ENCODE measurements around the gene SPECC1.
A peak's percentile ranks its signal among the peaks of the same experiment; 100 is the strongest.

The SPECC1 gene

DNA sequence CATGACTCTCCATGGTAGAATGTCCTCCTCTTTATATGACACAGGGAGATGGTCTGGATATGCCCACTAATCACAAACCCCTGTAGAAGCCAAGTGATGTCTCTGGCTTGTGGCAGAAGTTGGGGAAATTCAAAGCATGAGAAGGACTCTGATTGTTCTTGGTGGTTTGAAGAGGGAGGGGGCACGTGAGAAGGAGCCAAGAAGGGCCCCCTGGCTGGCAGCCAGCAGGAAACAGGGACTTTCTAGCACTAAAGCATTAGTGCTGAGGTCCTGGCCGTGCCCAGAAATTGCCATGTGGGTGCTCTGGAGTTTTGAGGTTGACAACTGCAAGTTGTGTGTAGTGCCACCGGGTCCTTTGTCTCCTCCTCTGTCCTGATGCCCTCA is 258.3 kb downstream of the SPECC1 start:
- DNase-seq (ENCODE audit: low spot score) (no peak), FAIRE-seq (no peak)

DNA sequence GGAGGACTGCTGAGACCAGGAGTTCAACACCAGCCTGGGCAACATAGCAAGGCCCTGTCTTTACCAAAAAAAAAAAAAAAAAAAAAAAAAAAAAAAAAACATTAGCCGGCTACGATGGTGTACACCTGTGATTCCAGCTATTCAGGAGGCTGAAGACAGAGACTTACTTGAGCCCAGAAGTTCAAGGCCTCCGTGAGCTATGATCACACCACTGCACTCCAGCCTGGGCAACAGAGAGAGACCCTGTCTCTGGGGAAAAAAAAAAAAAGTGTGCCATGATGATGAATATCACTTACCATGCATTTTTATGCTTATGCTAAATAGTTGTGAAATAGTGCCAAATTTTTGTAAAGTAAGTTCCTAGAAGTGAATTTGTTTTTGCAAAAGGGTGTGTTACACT is 261.2 kb downstream of the SPECC1 start:
- DNase-seq (ENCODE audit: low spot score) (no peak), FAIRE-seq (no peak)

DNA sequence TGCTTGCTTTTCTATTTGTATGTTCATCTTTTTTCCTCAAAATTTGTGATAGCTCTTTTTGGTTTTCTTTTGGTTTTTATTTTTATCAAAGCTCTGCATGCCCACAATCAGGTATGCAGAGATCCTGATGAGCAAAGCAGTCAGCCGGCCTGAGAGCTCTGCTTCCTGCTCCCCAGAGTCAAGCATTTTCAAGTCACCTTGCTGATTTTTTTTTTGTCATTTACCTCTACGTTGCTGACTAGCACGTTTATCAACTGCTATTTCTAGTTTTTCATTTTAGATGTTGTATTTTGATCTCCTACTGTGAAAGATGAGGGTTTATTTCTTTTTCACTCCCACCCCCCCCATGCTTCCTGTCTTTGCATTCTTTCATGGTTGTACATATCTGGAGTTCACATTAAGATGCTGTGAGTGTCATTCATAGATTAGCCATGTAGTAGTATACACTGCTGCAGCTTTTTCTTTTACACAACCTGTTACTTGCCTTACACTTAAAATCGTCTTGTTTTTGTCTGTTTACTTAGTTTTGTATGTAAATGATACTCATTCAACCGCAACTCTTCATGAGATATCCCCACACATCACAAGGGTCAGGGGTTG is 262.0 kb downstream of the SPECC1 start:
- DNase-seq (ENCODE audit: low spot score), result no peak
- no peak for FAIRE-seq

DNA sequence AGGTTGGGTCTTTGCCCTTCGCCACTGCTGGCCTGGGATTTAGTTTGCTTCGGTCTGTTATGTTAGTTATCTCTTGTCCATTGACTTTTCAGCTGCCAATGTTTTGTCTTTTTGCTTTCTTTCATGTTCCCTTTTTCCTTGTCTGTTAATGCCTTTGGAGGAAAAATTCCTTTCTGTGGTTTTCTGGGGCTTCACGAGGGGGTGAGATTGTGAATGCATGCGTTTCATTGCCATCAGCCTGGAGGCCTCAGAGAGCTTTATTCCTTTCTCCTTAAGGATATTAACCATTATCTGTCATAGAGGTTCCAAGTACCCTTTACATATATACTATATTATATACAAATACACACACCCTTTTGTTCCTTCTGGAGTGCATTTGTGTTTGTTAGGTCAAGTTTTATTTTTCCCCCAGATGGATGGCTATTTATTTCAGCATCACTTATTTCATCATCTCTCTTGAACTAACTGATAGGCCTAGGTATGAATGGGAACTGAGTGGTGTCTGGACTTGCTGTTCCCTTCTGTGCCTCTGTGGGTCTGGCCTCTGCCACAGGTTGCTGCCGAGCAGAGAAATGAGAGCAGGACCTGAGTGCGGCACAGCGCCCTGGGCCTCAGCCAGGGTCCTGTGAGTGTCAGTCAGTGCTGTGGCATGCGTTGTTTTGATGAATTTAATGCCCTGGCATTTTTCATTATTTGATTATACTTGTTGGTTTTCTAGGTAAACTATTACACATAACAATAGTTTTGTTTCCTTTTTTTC is 264.8 kb downstream of the SPECC1 start:
- FAIRE-seq (no peak), DNase-seq (ENCODE audit: low spot score) (no peak)

DNA sequence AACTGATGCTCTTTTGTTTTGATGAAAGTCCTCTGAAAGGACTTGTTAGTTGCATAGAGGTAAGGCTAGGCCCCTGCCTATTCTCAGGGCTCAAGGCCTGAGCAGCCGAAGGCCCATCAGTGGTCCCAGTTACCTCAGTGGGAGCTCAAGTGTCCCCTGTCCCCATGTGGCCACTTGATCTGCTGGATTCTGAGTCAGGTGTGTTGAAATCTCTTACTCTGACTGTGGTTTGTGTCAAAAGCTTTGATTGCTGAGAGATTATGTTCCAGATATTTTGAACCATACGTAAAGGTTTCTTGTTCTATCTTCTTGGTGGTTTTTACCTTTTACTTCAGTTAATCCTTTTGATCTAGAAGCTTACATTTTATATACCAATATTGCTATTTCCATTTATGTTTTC is 266.5 kb downstream of the SPECC1 start:
- FAIRE-seq, result no peak
- DNase-seq (ENCODE audit: low spot score), result no peak

DNA sequence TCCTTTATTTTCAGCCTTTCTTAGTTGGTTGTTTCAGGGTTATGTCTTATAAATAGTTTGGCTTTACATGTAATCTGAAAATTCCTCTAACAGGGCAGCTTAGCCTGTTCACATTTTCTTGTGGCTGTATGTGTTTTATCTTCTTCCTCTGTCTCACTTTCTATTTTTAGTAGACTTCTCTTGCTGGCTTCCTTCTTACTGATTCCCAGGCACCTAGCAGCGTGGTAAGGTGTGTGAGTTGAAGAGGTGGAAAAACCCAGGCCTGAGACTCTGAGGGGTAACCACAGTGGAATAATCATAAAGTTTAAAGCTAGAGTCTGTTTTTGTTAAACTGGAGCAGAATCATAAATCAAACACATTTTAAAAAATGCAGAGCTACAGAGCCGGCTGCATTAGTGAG is 267.3 kb downstream of the SPECC1 start:
- DNase-seq (ENCODE audit: low spot score) (no peak), FAIRE-seq (no peak)

DNA sequence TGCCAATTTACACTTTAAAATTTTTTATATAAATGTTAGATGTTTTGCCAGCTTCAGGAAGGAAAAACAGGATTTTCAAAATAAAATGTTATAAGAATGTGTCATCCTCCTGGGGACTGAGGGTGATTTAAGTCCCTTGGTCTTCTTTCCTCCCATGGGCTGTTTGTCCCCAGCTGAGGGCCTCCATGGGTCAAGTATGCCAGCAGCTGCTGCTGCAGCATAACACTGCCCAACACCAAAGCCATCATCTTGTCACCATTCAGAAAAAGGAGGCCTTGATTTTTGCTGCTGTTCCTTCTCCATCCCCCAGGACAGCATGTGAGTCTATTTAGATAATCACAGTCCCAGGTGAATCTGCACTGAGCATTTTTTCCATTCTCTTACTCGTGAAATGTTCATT is 269.6 kb downstream of the SPECC1 start:
- DNase-seq (ENCODE audit: low spot score) (no peak), FAIRE-seq (no peak)

DNA sequence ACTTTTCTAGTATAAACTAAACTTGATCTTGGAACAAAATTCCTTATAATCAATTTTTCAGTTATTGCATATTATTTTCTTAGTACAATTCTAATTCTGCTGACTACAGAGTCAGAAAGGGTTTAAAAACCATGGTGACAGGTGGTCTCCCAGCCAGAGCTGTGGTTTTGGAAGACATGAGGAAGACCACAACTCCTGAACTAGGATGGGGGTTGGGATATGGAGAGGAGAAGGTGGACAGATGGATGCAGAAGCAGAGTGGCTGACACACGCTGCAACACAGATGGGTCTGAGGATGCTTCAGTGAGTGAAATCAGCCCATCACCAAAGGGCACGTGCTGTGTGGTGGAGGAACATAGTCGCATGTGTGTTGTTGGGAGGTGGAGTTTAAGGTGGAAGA is 270.5 kb downstream of the SPECC1 start:
- DNase-seq (ENCODE audit: low spot score), result no peak
- no peak for FAIRE-seq

DNA sequence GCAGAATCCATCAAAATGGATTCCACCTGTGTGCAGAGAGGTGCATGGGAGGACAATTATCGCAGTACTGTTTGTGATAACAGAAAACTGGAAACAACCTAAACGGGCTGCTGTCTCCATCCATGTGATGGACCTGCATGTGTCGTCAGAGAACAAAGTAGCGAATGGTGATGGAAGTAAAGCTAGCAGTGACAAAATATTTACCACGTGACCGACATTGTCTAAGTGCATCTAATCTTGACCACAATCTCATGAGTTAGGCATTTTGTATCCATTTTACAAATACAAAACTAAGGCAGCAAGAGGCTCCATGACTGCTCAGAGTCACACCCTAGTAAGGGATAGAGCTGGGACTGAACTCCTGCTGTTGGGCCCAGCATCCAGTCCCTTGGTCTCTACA is 270.9 kb downstream of the SPECC1 start:
- FAIRE-seq (no peak), DNase-seq (ENCODE audit: low spot score) (no peak)

DNA sequence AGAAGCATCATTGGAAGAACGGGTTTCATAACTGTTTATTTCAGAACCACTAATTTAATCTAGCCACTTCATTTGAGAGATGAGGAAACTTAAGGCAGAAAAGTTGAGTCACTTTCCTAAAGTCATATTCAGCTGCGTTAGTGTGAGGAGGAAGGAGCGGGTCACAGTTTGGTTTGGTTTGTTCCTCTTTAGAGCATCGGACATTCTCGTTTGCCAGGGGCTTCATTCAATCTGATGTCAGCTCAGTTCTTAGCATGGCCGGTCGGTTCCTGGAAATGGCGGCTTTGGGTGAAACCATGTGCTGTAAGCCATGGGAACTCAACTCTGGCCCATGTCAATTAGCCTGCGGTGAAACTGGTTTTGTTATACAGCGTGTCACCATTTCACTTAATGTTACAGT is 271.7 kb downstream of the SPECC1 start:
- no peak for FAIRE-seq
- no peak for DNase-seq (ENCODE audit: low spot score)

DNA sequence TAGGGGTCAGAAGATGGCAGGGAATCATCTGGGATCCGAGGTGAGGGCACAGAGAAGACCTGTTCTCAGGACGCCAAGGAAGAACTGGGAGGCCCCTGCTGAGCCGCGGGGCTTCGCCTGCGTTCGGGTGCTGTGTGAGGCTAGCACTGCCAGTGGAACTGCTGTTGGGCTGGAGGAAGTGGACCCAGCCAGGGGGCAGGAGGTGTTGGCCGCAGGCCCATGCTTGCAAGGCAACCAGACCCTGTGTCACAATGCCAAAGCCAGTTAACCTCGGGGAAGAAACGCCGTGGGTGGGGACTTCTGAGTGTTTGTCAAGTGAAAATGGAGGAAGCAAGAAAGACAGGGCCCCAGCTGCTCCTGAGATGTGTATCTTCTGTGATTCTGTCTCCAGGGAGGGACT is 272.7 kb downstream of the SPECC1 start:
- no peak for FAIRE-seq
- DNase-seq (ENCODE audit: low spot score), result no peak

DNA sequence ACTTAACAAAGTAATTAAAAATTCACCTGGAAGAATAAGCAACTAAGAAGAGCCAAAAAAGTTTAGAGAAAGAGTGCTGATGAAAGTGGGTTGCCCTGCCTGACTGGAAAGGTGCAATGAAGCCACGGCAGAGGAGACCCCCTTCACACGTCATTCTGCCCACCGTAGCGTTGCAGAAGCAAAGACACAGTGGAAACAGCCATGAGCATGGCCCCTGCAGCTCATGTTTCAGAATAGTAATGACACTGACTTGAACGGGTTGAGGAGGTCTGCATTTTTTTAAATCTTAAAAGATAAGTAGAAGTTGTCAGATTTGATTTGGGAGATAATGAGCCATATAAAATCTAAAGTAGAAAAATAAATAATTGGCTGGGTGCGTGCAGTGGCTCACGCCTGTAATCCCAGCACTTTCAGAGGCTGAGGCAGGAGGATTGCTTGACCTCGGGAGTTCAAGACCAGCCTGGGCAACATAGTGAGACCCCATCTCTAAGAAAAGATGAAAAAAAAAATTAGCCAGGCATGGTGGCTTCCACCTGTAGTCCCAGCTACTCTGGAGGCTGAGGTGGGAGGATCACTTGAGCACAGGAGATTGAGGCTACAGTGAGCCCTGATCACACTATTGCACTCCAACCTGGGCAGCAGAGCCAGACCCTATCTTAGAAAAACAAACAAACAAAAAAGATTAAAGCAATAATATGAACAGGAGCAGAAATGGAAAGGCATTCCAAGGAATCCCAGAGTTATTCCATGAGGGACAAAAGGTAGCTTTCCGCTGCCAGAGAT is 273.6 kb downstream of the SPECC1 start:
- DNase-seq (ENCODE audit: low spot score) (no peak), FAIRE-seq (no peak)

DNA sequence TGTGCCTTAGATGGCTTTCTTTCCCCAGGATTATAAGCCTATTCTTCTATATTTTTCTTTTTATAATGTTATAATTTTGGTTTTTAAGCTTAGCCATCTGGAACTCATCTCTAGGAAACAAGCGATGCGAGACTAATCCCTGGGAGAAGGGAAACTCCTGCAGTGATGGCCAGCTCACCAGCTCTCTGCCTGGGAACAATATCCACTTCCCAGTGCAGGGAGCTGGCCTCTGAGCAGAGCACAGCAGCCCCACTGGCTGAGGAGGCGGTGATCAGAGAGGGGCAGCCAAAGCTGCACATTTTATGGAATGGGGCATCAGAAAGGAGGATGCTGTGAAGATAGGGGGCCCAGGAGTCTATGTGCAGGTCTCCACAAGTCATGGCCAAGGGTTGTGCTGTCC is 274.9 kb downstream of the SPECC1 start:
- DNase-seq (ENCODE audit: low spot score), result no peak
- FAIRE-seq, result peak; percentile 12

DNA sequence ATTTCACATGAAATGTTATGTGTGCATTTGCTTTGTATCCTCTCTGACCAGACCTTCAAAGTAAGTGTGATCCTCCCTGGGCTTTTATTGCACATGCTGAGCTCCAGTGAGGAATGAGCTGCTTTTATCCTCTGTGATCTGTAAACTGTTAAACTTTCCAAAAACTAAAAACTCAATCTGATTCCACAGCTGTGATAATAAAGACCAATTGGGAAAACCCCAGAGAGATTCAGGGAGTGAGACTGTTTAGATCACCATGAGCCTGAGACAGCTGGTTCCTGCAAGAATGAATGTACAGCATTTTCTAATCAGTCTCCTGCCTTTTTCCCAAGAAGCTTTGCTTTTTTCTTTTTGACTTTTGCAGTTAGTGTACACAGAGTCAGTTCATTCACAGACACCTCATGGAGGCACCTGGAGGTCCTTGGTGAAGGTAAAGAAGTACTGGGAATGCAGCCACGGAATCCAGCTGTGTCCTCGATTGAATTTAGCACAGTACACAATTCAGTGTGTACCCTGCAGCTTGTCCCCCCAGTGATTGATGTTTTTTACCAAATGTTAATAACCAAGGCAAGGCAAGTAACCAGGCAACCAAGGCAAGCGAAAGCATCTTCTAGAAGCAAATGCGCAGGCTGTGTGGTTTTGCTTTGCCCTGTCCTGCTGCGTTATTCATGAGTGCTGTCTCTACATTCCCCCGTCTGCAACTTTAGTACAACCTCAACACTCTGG is 275.6 kb downstream of the SPECC1 start:
- FAIRE-seq (no peak), DNase-seq (ENCODE audit: low spot score) (no peak)

DNA sequence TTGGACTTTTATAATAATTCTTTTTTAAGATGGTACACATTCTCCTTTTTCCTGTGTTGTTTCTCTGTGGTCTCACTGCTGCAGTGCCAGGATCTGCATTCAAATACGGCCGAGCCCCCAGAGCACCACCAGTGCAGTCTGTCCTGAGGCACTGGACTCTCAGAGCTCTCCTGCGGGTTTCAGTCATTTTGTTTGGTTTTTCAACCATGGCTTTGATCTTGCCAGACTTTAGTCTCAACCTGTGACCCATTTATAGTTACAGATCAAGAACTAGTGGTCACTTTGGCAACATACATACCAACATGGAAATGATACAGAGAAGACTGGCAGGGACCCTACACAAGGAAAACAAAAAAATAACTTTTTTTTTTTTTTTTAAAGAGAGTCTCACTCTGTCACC is 280.8 kb downstream of the SPECC1 start:
- no peak for DNase-seq (ENCODE audit: low spot score)
- no peak for FAIRE-seq

DNA sequence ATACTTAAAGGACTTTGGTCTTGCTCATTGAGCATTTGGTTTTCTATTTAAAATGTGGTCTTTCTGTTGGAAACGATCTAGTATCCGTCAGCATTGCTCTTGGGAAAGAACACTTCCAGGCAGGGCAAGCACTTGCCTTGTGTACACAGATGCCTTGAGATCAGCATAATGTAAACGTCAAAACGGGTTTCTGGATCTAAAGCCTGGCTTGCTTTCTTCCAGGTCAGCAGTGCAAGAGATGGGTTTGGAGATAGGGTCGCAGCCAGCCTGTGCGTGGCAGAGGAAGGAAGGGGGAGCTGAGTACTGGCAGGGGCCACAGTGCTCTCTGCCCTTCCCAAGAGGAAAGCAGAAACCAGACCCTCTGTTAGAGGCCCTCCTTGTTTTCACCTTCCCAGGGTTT is 282.7 kb downstream of the SPECC1 start:
- FAIRE-seq (no peak), DNase-seq (ENCODE audit: low spot score) (no peak)

DNA sequence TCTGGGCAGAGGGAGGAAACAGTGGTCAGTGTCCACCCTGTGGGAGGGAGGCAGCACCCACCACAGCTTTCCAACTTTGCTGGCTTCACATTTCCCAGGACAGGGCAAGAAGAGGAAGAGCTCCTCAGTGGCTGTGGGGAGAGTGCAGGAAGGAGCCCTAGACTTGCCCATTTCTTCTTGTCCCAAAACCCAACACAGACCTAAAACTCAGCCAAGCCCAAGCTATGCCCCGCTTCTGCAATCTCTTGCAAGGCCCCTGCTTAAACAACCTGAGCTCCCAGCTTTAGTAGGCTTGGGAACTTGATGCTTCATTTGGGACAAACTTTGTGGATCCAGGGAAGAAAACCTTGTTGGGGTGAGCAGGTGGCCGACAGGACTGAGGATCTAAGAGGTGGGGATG is 284.3 kb downstream of the SPECC1 start:
- FAIRE-seq, result no peak
- DNase-seq (ENCODE audit: low spot score), result no peak

DNA sequence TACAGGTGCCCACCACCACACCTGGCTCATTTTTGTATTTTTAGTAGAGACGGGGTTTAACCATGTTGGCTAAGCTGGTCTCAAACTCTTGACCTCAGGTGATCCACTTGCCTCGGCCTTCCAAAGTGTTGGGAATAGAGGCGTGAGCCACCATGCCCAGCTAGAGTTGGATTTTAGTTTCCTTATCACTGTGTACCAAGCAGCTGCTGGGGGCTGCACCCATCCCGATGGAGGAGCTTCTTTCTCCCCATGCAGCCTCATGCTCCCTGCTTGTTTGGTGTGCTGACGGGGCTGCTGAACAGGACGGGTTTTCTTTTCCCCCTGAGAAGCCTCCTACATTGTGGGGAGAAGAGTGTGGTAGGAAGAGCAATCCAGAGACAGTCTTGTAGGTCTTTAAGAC is 285.0 kb downstream of the SPECC1 start:
- DNase-seq (ENCODE audit: low spot score) (no peak), FAIRE-seq (no peak)

DNA sequence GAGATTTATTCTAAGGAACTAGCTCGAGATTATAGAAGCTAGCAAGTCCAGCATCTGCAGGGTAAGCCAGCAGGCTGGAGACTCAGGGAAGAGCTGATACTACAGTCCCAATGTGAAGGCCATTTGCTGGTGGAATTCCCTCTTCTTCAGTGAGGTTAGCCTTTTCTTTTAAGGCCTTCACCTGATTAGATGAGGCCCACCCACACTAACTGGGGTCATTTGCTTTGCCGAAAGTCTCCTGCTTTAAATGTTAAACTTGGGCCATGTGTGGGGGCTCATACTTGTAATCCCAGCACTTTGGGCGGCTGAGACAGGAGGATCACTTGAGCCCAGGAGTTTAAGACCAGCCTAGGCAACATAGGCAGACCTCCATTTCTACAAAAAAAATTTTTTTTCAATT is 289.9 kb downstream of the SPECC1 start:
- FAIRE-seq, result no peak

DNA sequence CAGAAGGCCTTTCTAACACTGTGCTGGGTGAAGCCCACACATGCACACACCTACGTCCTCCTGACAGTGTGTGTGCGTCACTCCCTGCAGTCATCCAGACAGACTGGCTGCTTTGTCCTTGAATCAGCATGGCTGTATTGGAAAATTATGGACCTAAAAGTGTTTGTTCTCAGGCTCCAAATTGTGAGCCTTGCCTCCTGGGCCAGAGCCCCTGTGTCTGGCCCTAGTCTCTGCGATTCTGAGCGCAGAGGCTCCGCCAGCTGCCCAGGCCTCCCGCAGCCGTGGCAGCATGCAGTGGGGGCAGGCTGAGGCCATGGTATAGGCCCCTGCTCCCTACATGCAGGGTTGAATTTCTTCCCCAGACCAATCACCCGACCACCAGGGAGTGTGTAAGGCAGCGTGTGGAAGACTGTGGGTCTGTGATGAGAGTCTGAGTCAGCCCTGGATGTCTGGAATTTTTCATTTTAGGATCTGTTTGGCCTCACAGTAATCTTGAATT is 291.3 kb downstream of the SPECC1 start:
- FAIRE-seq (no peak), DNase-seq (ENCODE audit: low spot score) (no peak)

More for the DNA sequence above, 289.9 kb downstream of the SPECC1 start:
- DNase-seq (ENCODE audit: low spot score), result no peak

DNA sequence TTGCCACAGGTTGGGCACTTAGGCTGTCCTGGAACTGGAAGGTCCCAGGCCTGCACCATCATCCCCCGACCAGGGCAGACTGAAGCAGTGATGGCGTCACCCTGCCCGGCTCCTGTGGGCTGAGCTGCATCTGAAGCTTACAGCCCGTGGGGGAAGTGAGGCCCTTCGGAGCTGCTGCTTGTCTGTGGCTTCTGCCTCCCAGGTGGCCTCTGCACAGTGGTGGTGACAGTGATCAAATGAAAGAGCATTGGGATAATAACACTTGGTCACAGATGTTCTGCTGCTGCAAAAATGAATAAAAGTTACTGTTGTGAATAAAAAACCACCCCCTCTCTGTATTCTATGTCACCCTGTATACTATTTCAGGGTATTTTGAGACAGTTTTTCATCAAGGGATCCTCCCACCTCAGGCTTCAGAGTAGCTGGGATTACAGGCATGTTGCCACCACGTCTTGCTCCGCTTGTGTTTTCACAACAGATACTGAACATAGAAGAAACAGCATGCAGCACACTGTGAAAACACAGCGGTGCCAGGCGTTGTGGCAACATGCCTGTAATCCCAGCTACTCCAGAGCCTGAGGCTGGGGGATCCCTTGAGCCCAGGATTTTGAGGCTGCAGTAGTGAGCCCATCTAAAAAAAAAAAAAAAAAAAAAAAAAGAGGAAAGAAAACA is 293.2 kb downstream of the SPECC1 start:
- DNase-seq (ENCODE audit: low spot score) (no peak), FAIRE-seq (no peak)

All from RCC 7860 (cell line).